GM18507 (cell line): Measurements from ENCODE around the gene DDX39B.

Experiments used
- DNase-seq: peaks from one replicate; pipeline ENCODE4 v3.0.0; 2011; ENCODE audit warnings: low read depth; ENCODE audit not compliant: insufficient read length; ENCODE audit errors: extremely low spot score
- FAIRE-seq: peaks from 2 replicates; lab custom pipeline; 2011; peaks lifted over from hg19 to GRCh38; lab: Jason Lieb, UNC

The DDX39B gene

DNA sequence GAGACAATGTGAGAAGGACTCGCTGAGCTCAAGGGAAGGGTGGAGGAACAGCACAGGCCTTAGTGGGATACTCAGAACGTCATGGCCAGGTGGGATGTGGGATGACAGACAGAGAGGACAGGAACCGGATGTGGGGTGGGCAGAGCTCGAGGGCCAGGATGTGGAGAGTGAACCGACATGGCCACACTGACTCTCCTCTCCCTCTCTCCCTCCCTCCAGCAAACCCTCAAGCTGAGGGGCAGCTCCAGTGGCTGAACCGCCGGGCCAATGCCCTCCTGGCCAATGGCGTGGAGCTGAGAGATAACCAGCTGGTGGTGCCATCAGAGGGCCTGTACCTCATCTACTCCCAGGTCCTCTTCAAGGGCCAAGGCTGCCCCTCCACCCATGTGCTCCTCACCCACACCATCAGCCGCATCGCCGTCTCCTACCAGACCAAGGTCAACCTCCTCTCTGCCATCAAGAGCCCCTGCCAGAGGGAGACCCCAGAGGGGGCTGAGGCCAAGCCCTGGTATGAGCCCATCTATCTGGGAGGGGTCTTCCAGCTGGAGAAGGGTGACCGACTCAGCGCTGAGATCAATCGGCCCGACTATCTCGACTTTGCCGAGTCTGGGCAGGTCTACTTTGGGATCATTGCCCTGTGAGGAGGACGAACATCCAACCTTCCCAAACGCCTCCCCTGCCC, 35.2 kb upstream of the DDX39B start:
- DNase-seq = no peak
- FAIRE-seq = peak; percentile 87

DNA sequence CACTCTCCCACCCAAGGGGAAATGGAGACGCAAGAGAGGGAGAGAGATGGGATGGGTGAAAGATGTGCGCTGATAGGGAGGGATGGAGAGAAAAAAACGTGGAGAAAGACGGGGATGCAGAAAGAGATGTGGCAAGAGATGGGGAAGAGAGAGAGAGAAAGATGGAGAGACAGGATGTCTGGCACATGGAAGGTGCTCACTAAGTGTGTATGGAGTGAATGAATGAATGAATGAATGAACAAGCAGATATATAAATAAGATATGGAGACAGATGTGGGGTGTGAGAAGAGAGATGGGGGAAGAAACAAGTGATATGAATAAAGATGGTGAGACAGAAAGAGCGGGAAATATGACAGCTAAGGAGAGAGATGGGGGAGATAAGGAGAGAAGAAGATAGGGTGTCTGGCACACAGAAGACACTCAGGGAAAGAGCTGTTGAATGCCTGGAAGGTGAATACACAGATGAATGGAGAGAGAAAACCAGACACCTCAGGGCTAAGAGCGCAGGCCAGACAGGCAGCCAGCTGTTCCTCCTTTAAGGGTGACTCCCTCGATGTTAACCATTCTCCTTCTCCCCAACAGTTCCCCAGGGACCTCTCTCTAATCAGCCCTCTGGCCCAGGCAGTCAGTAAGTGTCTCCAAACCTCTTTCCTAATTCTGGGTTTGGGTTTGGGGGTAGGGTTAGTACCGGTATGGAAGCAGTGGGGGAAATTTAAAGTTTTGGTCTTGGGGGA, 34.3 kb upstream of the DDX39B start:
- FAIRE-seq = peak; percentile 82
- no peak for DNase-seq

DNA sequence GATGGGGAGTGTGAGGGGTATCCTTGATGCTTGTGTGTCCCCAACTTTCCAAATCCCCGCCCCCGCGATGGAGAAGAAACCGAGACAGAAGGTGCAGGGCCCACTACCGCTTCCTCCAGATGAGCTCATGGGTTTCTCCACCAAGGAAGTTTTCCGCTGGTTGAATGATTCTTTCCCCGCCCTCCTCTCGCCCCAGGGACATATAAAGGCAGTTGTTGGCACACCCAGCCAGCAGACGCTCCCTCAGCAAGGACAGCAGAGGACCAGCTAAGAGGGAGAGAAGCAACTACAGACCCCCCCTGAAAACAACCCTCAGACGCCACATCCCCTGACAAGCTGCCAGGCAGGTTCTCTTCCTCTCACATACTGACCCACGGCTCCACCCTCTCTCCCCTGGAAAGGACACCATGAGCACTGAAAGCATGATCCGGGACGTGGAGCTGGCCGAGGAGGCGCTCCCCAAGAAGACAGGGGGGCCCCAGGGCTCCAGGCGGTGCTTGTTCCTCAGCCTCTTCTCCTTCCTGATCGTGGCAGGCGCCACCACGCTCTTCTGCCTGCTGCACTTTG, 33.6 kb upstream of the DDX39B start, which contains the start of gene TNF:
TNF (plus strand) TSS at position 231 of the 567 bp plus-strand sequence; CDS start at position 408, 177 bp downstream.
- DNase-seq (peak; percentile 66), FAIRE-seq (peak; percentile 99)

DNA sequence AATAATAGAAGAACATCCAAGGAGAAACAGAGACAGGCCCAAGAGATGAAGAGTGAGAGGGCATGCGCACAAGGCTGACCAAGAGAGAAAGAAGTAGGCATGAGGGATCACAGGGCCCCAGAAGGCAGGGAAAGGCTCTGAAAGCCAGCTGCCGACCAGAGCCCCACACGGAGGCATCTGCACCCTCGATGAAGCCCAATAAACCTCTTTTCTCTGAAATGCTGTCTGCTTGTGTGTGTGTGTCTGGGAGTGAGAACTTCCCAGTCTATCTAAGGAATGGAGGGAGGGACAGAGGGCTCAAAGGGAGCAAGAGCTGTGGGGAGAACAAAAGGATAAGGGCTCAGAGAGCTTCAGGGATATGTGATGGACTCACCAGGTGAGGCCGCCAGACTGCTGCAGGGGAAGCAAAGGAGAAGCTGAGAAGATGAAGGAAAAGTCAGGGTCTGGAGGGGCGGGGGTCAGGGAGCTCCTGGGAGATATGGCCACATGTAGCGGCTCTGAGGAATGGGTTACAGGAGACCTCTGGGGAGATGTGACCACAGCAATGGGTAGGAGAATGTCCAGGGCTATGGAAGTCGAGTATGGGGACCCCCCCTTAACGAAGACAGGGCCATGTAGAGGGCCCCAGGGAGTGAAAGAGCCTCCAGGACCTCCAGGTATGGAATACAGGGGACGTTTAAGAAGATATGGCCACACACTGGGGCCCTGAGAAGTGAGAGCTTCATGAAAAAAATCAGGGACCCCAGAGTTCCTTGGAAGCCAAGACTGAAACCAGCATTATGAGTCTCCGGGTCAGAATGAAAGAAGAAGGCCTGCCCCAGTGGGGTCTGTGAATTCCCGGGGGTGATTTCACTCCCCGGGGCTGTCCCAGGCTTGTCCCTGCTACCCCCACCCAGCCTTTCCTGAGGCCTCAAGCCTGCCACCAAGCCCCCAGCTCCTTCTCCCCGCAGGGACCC, 32.6 kb upstream of the DDX39B start:
- DNase-seq = no peak
- peak; percentile 58 for FAIRE-seq

DNA sequence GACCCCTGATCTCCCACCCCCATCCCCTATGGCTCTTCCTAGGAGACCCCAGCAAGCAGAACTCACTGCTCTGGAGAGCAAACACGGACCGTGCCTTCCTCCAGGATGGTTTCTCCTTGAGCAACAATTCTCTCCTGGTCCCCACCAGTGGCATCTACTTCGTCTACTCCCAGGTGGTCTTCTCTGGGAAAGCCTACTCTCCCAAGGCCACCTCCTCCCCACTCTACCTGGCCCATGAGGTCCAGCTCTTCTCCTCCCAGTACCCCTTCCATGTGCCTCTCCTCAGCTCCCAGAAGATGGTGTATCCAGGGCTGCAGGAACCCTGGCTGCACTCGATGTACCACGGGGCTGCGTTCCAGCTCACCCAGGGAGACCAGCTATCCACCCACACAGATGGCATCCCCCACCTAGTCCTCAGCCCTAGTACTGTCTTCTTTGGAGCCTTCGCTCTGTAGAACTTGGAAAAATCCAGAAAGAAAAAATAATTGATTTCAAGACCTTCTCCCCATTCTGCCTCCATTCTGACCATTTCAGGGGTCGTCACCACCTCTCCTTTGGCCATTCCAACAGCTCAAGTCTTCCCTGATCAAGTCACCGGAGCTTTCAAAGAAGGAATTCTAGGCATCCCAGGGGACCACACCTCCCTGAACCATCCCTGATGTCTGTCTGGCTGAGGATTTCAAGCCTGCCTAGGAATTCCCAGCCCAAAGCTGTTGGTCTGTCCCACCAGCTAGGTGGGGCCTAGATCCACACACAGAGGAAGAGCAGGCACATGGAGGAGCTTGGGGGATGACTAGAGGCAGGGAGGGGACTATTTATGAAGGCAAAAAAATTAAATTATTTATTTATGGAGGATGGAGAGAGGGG, 31.7 kb upstream of the DDX39B start:
- no peak for FAIRE-seq

DNA sequence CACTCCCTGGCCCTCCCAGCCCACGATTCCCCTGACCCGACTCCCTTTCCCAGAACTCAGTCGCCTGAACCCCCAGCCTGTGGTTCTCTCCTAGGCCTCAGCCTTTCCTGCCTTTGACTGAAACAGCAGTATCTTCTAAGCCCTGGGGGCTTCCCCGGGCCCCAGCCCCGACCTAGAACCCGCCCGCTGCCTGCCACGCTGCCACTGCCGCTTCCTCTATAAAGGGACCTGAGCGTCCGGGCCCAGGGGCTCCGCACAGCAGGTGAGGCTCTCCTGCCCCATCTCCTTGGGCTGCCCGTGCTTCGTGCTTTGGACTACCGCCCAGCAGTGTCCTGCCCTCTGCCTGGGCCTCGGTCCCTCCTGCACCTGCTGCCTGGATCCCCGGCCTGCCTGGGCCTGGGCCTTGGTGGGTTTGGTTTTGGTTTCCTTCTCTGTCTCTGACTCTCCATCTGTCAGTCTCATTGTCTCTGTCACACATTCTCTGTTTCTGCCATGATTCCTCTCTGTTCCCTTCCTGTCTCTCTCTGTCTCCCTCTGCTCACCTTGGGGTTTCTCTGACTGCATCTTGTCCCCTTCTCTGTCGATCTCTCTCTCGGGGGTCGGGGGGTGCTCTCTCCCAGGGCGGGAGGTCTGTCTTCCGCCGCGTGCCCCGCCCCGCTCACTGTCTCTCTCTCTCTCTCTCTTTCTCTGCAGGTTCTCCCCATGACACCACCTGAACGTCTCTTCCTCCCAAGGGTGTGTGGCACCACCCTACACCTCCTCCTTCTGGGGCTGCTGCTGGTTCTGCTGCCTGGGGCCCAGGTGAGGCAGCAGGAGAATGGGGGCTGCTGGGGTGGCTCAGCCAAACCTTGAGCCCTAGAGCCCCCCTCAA, 30.5 kb upstream of the DDX39B start, which contains the start of gene LTA:
LTA (plus strand) TSS at position 249 of the 871 bp plus-strand sequence; CDS start at position 703, 454 bp downstream.
- DNase-seq (no peak), FAIRE-seq (peak; percentile 95)

More for the DNA sequence above, 31.7 kb upstream of the DDX39B start:
- no peak for DNase-seq

DNA sequence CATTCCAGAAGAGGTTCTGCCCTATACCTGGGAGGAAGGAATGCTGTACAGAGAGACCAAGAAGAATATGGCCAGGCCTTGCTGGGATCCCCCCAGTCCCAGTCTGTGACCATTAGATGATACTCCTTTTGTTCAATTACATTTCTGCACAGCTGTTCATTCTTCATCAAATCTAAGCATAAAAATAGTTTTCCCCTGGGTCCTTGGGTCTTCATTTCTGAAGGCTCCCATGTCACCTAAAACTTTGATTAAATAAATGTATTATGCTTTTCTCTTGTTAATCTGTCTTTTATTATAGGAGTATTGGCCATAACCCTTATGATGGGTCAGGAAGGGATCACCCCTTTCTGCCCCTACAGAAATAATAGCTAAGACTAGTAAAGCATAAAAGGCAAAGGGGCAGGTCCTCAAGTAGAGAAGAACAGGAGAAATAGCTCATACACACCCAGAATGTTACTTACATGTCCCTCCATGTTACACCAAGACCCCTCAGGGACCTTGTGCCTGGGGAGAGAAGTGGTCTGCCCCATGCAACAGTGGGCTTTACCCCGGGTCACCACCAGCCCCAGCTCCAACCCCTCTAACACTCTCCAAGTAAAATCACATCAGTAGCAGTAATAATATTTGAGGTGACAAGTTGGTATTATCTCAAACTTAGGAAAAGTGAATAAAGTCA, 28.2 kb upstream of the DDX39B start:
- DNase-seq (no peak), FAIRE-seq (peak; percentile 15)

DNA sequence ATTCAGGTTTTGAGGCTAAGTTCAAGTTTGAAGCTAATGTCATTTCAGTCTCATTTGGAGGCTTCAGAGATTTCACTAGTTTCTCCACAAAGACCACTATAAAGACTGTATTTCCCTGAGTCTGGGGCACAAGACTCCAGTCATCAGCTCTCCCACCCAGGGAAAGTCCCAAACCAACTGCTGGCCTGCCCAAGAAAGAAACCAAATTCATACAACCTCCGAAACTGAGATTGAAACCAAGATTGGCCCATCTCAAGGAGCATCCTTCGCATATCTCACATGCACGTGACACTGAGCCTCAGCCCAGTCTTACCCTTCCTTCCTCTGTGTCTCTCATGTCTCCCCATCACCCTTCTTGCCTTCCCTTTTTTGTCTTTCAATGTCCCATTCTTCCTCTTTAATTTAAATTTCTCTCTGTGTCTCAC, 26.7 kb upstream of the DDX39B start:
- peak; percentile 57 for DNase-seq

DNA sequence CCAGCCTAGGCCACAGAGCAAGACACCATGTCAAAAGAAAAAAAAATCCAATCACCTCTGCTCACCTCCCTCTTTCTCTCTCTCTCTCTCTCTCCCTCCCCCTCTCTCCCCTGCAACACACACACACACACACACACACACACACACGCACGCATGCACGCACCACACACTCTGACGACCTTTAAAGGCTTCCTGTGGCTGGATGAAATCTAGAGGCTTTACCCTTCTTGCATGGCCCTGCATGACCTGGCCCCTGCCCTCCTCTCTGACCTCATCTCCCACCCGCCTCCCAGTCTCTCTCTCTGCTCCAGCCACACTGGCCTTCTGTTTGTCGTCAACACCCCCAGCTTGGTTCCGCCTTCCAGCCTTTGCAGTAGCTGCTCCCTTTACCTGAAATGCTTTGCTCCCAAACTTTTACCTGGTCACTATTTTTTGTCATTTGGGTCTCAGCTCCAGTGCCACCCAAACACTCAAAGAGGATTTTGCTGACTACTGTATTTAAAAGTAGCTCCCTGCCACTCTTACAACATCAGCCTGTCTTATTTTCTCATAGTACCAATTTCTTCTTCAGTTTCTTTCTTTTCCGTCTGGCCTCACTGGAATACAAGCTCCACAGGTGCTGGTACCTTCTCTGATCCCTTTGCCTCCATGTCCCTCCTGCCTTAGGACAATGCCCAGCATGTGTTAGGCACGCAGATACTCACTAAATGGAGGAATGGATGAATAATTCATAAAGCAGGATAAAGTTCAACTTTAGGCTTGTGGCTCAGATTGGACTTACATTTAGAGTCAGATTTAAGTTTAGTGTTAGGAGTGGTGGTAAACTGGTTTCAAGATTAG, 25.9 kb upstream of the DDX39B start:
- DNase-seq (no peak), FAIRE-seq (no peak)

More for the DNA sequence above, 26.7 kb upstream of the DDX39B start:
- peak; percentile 100 for FAIRE-seq

DNA sequence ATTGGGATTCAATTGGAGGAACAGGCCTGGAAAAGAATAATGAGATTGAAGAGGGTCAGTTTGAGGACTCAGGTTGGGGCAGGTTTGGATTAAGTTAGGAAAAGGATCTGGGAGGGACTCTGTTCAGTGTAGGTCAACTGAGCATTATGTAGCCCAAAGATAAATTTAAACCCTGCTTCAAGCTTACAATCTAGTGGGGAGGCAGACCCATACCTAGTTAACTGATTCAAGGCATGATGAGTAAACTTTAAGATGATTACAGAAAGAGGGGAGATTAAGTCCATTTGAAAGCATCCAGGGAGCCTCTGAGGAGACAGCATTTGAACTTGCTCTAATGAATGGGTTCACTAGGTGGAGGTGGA, 18.9 kb upstream of the DDX39B start:
- DNase-seq = no peak
- FAIRE-seq = no peak

DNA sequence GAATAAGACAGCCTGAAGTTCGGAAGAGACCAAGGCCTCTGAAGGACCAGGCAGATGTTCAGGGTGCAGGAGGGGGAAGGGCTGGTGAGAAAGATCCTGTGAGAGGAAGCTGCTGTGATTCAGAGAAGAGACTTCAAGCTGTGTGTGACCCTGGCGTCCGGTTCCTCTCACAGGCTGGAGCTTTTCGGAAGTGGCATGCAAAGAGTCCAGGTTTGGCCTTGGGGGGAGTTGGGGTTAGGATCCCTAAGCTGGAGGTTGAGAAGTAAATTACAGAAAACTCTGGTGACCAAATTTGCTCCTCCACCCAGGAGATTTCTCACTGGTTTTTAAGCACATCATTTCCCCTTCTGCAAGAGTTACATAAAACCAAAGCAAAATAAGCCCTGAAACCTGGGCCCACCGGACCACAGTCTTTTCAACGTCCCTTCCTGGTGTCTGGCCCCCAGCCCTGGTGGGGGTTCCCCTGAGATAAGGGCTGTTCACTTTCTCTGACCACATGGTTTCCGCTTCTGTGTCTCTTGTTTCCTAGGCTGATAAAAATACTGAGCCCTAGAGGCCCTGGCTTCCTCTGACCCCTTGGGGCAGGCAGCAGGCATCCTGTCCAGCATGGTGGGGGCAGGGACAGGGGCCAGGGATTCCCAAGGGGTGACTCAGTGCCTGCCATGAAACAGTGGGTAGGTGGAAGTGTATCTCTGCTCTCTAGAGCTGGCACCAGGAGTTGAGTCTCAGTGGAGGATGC, 18.3 kb upstream of the DDX39B start:
- DNase-seq (no peak), FAIRE-seq (peak; percentile 98)

DNA sequence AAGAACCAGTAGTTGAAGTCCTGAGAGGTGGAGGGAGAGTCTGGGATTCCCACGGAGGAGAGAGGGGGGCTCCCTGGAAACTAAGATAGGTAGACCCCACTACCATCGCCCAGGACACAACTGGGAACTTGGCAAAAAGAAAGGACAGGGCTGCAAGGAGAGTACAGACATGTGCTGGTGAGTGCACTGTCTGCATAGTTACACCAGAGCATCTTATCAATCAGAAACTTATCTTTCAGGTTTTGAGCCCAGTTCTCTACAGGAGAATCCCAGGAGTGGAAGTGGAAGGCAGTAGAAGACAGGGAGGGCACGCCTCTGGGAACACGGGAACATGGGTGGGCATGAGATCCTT, 17.8 kb upstream of the DDX39B start:
- no peak for FAIRE-seq

DNA sequence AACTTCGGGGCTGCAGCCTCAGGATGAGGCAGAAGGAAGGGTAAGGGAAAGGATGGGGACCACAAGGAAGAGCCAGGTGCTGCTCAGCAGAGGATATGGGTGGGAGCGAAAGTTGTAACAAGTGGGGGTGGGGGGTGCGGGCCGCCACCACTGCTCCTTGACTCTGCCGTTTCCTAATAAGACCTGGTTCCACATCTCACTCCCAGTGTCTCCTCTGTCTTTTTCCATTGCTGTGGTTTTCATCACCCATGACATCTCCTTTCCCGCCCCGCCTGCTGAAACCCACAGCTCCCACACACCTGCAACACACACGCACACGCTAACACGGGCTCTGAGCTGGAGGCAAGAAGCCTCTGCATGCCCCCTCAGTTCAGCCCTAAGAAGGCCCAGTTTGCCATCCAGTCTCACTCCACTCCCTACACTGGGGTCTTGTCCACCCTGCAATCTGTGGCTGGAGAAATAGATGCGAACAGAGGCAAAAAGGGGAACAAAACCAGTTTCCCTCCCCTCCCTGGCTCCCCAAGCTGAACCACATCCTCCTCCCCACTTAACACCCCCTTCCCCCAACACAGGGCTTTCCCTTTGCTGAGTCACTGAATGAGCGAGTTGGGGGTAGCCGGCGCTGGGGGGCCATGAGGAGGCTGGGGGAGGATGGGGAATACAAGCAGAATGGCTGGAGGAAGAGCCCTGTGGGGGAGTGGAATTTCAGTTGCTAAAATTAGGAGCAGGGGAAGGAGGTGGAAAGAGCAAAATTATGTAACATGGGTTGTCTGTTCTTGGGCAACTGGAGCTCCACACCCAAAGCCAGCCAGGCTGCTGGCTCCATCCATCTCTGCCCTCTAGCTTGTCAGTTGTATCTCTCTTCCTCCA, 17.1 kb upstream of the DDX39B start:
- DNase-seq (no peak), FAIRE-seq (peak; percentile 95)

More for the DNA sequence above, 17.8 kb upstream of the DDX39B start:
- DNase-seq = no peak

DNA sequence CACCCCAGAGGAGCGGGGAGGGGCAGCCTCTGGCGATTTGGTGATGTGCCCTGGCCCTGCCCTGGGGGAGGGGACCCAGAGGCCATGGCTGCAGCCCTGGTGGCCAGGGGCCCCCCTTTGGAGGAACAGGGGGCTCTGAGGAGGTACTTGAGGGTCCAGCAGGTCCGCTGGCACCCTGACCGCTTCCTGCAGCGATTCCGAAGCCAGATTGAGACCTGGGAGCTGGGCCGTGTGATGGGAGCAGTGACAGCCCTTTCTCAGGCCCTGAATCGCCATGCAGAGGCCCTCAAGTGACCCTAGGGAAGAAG, 16.5 kb upstream of the DDX39B start:
- DNase-seq (no peak), FAIRE-seq (no peak)
